Measurements from ENCODE around the gene PRPF19.

- TF ChIP-seq EZH2 (IDR thresholded peaks at IDR 0.05; ENCODE audit: low read depth, low read length, severe bottlenecking), result no peak
- no peak for TF ChIP-seq POLR2A (IDR thresholded peaks at IDR 0.05; ENCODE audit: control extremely low read depth in 1 of 2, low read depth in 2 of 2, low read length in 2 of 2)
- TF ChIP-seq SP2 (IDR thresholded peaks at IDR 0.05; ENCODE audit: low read length), result no peak
- no peak for TF ChIP-seq SAP30 (IDR thresholded peaks at IDR 0.05; ENCODE audit: insufficient read depth, insufficient replicate concordance, low read length)
- TF ChIP-seq RFX5 (IDR thresholded peaks at IDR 0.05; ENCODE audit: borderline replicate concordance, low read depth, low read length), result no peak
- TF ChIP-seq POLR2AphosphoS5 (IDR thresholded peaks at IDR 0.05; ENCODE audit: low read depth, low read length), result no peak
- TF ChIP-seq, protein P1, sequence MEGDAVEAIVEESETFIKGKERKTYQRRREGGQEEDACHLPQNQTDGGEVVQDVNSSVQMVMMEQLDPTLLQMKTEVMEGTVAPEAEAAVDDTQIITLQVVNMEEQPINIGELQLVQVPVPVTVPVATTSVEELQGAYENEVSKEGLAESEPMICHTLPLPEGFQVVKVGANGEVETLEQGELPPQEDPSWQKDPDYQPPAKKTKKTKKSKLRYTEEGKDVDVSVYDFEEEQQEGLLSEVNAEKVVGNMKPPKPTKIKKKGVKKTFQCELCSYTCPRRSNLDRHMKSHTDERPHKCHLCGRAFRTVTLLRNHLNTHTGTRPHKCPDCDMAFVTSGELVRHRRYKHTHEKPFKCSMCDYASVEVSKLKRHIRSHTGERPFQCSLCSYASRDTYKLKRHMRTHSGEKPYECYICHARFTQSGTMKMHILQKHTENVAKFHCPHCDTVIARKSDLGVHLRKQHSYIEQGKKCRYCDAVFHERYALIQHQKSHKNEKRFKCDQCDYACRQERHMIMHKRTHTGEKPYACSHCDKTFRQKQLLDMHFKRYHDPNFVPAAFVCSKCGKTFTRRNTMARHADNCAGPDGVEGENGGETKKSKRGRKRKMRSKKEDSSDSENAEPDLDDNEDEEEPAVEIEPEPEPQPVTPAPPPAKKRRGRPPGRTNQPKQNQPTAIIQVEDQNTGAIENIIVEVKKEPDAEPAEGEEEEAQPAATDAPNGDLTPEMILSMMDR (IDR thresholded peaks at IDR 0.05; ENCODE audit: control extremely low read depth in 1 of 3, insufficient read depth in 1 of 3, low read depth in 1 of 3, low read length in 3 of 3), result no peak
- no peak for TF ChIP-seq JUND (IDR thresholded peaks at IDR 0.05; ENCODE audit: low read length)
- TF ChIP-seq PHF8 (conservative IDR thresholded peaks at IDR 0.05; ENCODE audit: low read depth, low read length), result no peak
- TF ChIP-seq CREB1 (IDR thresholded peaks at IDR 0.05), result no peak
- TF ChIP-seq TAF7 (optimal IDR thresholded peaks at IDR 0.05; ENCODE audit: borderline replicate concordance, low read depth, low read length), result no peak
- TF ChIP-seq SP1 (IDR thresholded peaks at IDR 0.05; ENCODE audit: low read depth, low read length), result no peak
- TF ChIP-seq EP300 (IDR thresholded peaks at IDR 0.05; ENCODE audit: borderline replicate concordance in 1 of 2, low read depth in 2 of 2, low read length in 2 of 2), result no peak
Measured at GRCh38 chr11:60922906-60923305, 16.5 kb upstream of the PRPF19 start.
